Endothelial cell of umbilical vein (primary cell): ENCODE data around the gene OPCML. TPM values are rescaled to one million over a fixed set of nuclear protein-coding genes. Genes with fewer than 3 reads are reported as not detected.
A peak's percentile ranks its signal among the peaks of the same experiment; 100 is the strongest.

Experiments
- BruUV-seq: library from RNA; stranded (reverse); fragments of 400-500 nt; replicated peaks from 2 replicates; lab custom pipeline; 2021; lab: Mats Ljungman, UMichigan
- CTCF ChIA-PET: fragments of 300-600, 350-600 bp; sonication (Branson Sonifier 250); formaldehyde crosslinking; loops from one replicate; lab custom pipeline; 2021; ENCODE audit warnings: antibody characterized with exemption, inconsistent platforms; lab: Charles Lee
- POLR2A ChIA-PET: fragments of 300-600, 350-600 bp; sonication (Branson Sonifier 250); formaldehyde crosslinking; loops from one replicate; lab custom pipeline; 2021; ENCODE audit warnings: antibody characterized with exemption, inconsistent platforms; lab: Charles Lee
- DNase-seq: peaks from one replicate; pipeline ENCODE4 v3.0.0-alpha.2; 2011; ENCODE audit warnings: low read depth, low spot score
- FAIRE-seq: peaks from 2 replicates; lab custom pipeline; 2011; peaks lifted over from hg19 to GRCh38; lab: Jason Lieb, UNC
- H2AFZ ChIP-seq: 2 replicates; pipeline ENCODE4 v1.6.0; 2012; ENCODE audit warnings: low read depth, low read length, control low read depth, inconsistent platforms
- H3K27ac ChIP-seq: 2 replicates; pipeline ENCODE4 v1.5.1; 2011; ENCODE audit warnings: low read depth, mild to moderate bottlenecking, control low read depth, low read length, moderate library complexity; ENCODE audit not compliant: insufficient read depth
- H3K27me3 ChIP-seq, 2 experiments: 2 replicates each; pipeline versions ENCODE4 v1.6.0 to v1.6.1; 2011; ENCODE audit warnings: low read length in 2 of 2, mixed read lengths in 1 of 2; ENCODE audit not compliant: control insufficient read depth in 2 of 2, insufficient read depth in 2 of 2
- H3K36me3 ChIP-seq, 2 experiments: 2 replicates in 1 of 2; 3 replicates in 1 of 2; pipeline ENCODE4 v1.5.1; 2011; ENCODE audit warnings: low read length in 2 of 2, mild to moderate bottlenecking in 1 of 2, moderate library complexity in 1 of 2; ENCODE audit not compliant: control insufficient read depth in 2 of 2, insufficient read depth in 2 of 2; ENCODE audit errors: extremely low read depth in 1 of 2
- H3K4me1 ChIP-seq: 3 replicates; pipeline ENCODE4 v1.5.1; 2011; ENCODE audit warnings: mild to moderate bottlenecking, low read length; ENCODE audit not compliant: control insufficient read depth, insufficient read depth; ENCODE audit errors: extremely low read depth
- H3K4me2 ChIP-seq: 2 replicates; pipeline ENCODE4 v1.6.1; 2011; ENCODE audit warnings: low read length, control low read depth, mixed read lengths; ENCODE audit not compliant: insufficient read depth
- H3K4me3 ChIP-seq, 3 experiments: fragments of 200-600 bp in 1 of 3; sonication (generic), shearing (Covaris generic) in 1 of 3; replicated peaks in 1 of 3; 2 replicates each; pipeline ENCODE4 v1.5.1; 2011 to 2016; ENCODE audit warnings: control low read depth in 3 of 3, low read length in 3 of 3, mild to moderate bottlenecking in 2 of 3, inconsistent platforms in 1 of 3, low read depth in 1 of 3, moderate library complexity in 1 of 3; ENCODE audit not compliant: insufficient read depth in 1 of 3
- H3K79me2 ChIP-seq: 2 replicates; pipeline ENCODE4 v1.6.0; 2012; ENCODE audit warnings: low read length, inconsistent platforms; ENCODE audit not compliant: control insufficient read depth, insufficient read depth
- H3K9ac ChIP-seq: replicated peaks from 2 replicates; pipeline ENCODE3; 2011; ENCODE audit warnings: low read length, control low read depth; ENCODE audit not compliant: insufficient read depth; ENCODE audit errors: extremely low read depth
- H3K9me1 ChIP-seq: replicated peaks from 3 replicates; pipeline ENCODE4 v1.6.0; 2011; ENCODE audit warnings: mild to moderate bottlenecking, low read length; ENCODE audit not compliant: control insufficient read depth, insufficient read depth; ENCODE audit errors: extremely low read depth
- H3K9me3 ChIP-seq: replicated peaks from 2 replicates; pipeline ENCODE4 v1.5.1; 2012; ENCODE audit warnings: low read length, inconsistent platforms; ENCODE audit not compliant: control insufficient read depth, insufficient read depth
- H4K20me1 ChIP-seq: replicated peaks from 2 replicates; pipeline ENCODE3; 2011; ENCODE audit warnings: mild to moderate bottlenecking, low read length; ENCODE audit not compliant: control insufficient read depth, insufficient read depth; ENCODE audit errors: extremely low read depth
- EZH2 ChIP-seq: IDR thresholded peaks from 2 replicates; pipeline ENCODE4 v1.6.1; 2012; ENCODE audit warnings: borderline replicate concordance, low read depth, mild to moderate bottlenecking, moderate library complexity, low read length, inconsistent platforms; ENCODE audit not compliant: severe bottlenecking
- FOS ChIP-seq: IDR thresholded peaks from 2 replicates; pipeline ENCODE4 v1.6.1; 2011; ENCODE audit warnings: mild to moderate bottlenecking, low read length, moderate library complexity, borderline replicate concordance; ENCODE audit not compliant: insufficient read depth
- GATA2 ChIP-seq: IDR thresholded peaks from 2 replicates; pipeline ENCODE4 v1.7.0; 2011; ENCODE audit warnings: low read depth, mild to moderate bottlenecking, moderate library complexity, mixed read lengths, low read length; ENCODE audit not compliant: insufficient read length, insufficient read depth
- JUN ChIP-seq: IDR thresholded peaks from 2 replicates; pipeline ENCODE4 v1.6.1; 2011; ENCODE audit warnings: borderline replicate concordance, low read depth; ENCODE audit not compliant: insufficient read length, insufficient read depth
- MYC ChIP-seq: IDR thresholded peaks from one replicate; pipeline ENCODE4 v1.6.1; 2011; ENCODE audit warnings: mild to moderate bottlenecking, low read depth, low read length
- POLR2A ChIP-seq: IDR thresholded peaks from 2 replicates; pipeline ENCODE4 v1.6.1; 2012; ENCODE audit warnings: low read depth, mild to moderate bottlenecking, control low read depth, low read length
- POLR2AphosphoS5 ChIP-seq: IDR thresholded peaks from 2 replicates; pipeline ENCODE4 v1.6.1; 2012; ENCODE audit warnings: low read depth, mild to moderate bottlenecking, control low read depth, low read length, moderate library complexity; ENCODE audit not compliant: insufficient read depth
- dilution Hi-C: fragments of 300-500 bp; cut with MboI; formaldehyde crosslinking; loops from one replicate; pipeline ENCODE4 v1.15.0; 2019; ENCODE audit warnings: low sequenced_read_pairs; ENCODE audit not compliant: extremely low pct_ligation_motif_present
- intact Hi-C: fragments of 100-400 bp; cut with micrococcal nuclease; formaldehyde crosslinking; loops from one replicate; pipeline ENCODE4 v1.10.0; 2022
- polyA plus RNA-seq, 4 experiments: library from polyadenylated mRNA; depleted of rRNA in 3 of 4; stranded (reverse) in 3 of 4; unstranded in 1 of 4; fragments of >200 nt; gene quantifications; 2 replicates each; pipeline versions ENCODE4 v1.2.1 to v1.2.3, GENCODE V29; 2011 to 2012; ENCODE audit warnings: missing spikeins in 1 of 4
- total RNA-seq: library from RNA; stranded (reverse); gene quantifications from 2 replicates; pipeline ENCODE4 v1.2.3, GENCODE V29; 2021
- TF ChIP-seq, protein P1 (sequence below), 2 donors: IDR thresholded peaks; 1 replicate in 1 of 2; 2 replicates in 1 of 2; pipeline ENCODE4 v1.5.1; 2011; ENCODE audit warnings: low read length in 2 of 2, mild to moderate bottlenecking in 2 of 2, moderate library complexity in 2 of 2, control low read depth in 1 of 2, inconsistent platforms in 1 of 2, low read depth in 1 of 2; ENCODE audit not compliant: insufficient read depth in 1 of 2; ENCODE audit errors: extremely low read depth in 1 of 2
- TF ChIP-seq, protein P2 (sequence below): IDR thresholded peaks from 2 replicates; pipeline ENCODE4 v1.6.1; 2011; ENCODE audit not compliant: insufficient read depth, insufficient read length

Gene OPCML
- total and polyA plus RNA-seq, 2 donors (not counting 3 experiments of a cell fraction or from before 2014, with no cell fraction given) = not detected

DNA sequence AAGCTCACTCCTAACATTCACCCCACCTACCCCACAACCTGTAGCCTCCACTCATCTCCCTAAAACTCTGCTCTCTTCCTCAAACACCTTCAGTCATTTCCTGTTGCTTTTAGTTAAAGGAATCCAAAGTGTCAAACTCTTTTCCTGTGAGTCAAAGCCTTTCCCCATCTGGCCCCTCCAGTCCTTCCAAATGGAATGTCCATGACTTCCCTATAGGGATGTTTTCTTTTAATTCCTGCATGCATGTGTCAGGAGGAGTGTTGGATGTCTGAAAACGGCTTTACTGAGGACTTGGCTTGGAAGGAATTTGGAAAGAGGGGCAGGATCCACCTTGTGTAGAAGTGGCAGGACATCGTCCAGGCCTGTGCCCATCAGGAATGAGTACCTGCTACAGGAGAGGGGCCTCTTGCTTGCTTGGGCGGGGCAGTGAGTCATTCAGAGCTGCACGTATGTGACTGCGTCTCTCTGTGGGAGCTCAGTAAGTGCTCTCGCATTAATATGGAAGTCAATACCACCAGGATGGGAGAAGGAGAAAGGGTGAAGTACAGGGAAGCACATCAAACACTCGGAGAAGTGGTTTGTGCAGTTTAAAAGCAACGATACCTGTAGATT is 491.9 kb downstream of the OPCML start:
- Histone ChIP-seq H3K9ac (no peak overlapping the region), H3K4me3 (no peak overlapping the region), H3K9me3 (no peaks in the 10 kb centered on the region), H4K20me1 (no peaks in the 10 kb centered on the region), H3K9me1 (no peaks in the 10 kb centered on the region), H3K4me1 (no peaks in the 10 kb centered on the region), H3K27ac (no peak overlapping the region), H3K4me2 (peak overlapping the region; percentile 27), H3K27me3 (no peaks in the 10 kb centered on the region), H3K36me3 (no peaks in the 10 kb centered on the region), H2AFZ (no peak overlapping the region), H3K79me2 (no peaks in the 10 kb centered on the region)
- intact Hi-C loops (no loop called here), dilution Hi-C loops (no loop called here)
- BruUV-seq = no TSS peak
- peak; percentile 43 for FAIRE-seq
- no peak for DNase-seq
- POLR2A ChIA-PET = no interaction called here
- CTCF ChIA-PET = no interaction called here
- TF ChIP-seq MYC (no peak), GATA2 (no peak), POLR2AphosphoS5 (no peak), JUN (peak; percentile 18)

DNA sequence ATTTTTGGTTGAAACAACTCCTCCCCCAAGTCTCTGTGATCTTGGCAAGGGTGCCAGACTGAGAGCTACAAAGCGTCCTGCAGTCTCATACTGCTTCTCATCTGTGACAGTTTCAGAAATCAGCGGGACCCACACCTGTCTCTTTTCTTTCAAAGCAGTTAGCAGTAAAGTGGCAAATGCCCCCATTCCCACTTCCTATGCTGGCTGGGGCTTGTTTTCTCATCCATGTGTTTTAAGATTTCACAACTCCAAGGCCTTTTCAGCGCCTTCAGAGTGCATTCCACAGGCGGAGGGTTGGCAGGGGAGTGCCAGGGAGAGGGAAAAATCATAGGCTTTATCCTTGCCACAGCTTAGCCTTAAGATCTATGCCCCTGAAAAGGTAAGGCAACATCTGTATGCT is 493.5 kb downstream of the OPCML start:
- FAIRE-seq (no peak), DNase-seq (no peak)
- Histone ChIP-seq H3K36me3 (no peaks in the 10 kb centered on the region), H3K9me3 (no peaks in the 10 kb centered on the region), H4K20me1 (no peaks in the 10 kb centered on the region), H2AFZ (no peak overlapping the region), H3K4me3 (no peak overlapping the region), H3K9ac (no peak overlapping the region), H3K27me3 (no peaks in the 10 kb centered on the region), H3K79me2 (no peaks in the 10 kb centered on the region), H3K4me2 (no peak overlapping the region), H3K27ac (no peak overlapping the region), H3K9me1 (no peaks in the 10 kb centered on the region), H3K4me1 (no peaks in the 10 kb centered on the region)
- intact Hi-C loops = no loop called here
- POLR2A ChIA-PET = no interaction called here
- dilution Hi-C loops = no loop called here
- BruUV-seq = no TSS peak
- CTCF ChIA-PET = no interaction called here
- TF ChIP-seq, protein P1, sequence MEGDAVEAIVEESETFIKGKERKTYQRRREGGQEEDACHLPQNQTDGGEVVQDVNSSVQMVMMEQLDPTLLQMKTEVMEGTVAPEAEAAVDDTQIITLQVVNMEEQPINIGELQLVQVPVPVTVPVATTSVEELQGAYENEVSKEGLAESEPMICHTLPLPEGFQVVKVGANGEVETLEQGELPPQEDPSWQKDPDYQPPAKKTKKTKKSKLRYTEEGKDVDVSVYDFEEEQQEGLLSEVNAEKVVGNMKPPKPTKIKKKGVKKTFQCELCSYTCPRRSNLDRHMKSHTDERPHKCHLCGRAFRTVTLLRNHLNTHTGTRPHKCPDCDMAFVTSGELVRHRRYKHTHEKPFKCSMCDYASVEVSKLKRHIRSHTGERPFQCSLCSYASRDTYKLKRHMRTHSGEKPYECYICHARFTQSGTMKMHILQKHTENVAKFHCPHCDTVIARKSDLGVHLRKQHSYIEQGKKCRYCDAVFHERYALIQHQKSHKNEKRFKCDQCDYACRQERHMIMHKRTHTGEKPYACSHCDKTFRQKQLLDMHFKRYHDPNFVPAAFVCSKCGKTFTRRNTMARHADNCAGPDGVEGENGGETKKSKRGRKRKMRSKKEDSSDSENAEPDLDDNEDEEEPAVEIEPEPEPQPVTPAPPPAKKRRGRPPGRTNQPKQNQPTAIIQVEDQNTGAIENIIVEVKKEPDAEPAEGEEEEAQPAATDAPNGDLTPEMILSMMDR (IDR thresholded peaks at IDR 0.05; ENCODE audit: extremely low read depth in 1 of 2, insufficient read depth in 1 of 2, low read depth in 1 of 2, low read length in 2 of 2) = no peak
- TF ChIP-seq JUN (no peak), EZH2 (no peak), FOS (no peak), GATA2 (no peak), MYC (no peak), POLR2AphosphoS5 (no peak), POLR2A (no peak)
- TF ChIP-seq, protein P2, sequence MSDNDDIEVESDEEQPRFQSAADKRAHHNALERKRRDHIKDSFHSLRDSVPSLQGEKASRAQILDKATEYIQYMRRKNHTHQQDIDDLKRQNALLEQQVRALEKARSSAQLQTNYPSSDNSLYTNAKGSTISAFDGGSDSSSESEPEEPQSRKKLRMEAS = no peak
